ENCODE measurements around the gene ZFYVE28.

- TF ChIP-seq TCF7L2 (IDR thresholded peaks at IDR 0.05; ENCODE audit: borderline replicate concordance, extremely low read depth, insufficient read depth, insufficient read length) = no peak
- no peak for TF ChIP-seq POLR2A (IDR thresholded peaks at IDR 0.05; ENCODE audit: borderline replicate concordance, extremely low read depth, insufficient read depth, insufficient read length)
- no peak for TF ChIP-seq ZNF274 (IDR thresholded peaks at IDR 0.05; ENCODE audit: low read depth, low read length)
- no peak for TF ChIP-seq POLR2AphosphoS5 (IDR thresholded peaks at IDR 0.05; ENCODE audit: low read depth, low read length)
- TF ChIP-seq EZH2 (IDR thresholded peaks at IDR 0.05) = no peak
- TF ChIP-seq CTCF (IDR thresholded peaks at IDR 0.05 in 2 of 3, conservative IDR thresholded peaks at IDR 0.05 in 1 of 3; ENCODE audit: borderline replicate concordance in 1 of 3, insufficient read depth in 1 of 3, low read depth in 2 of 3, low read length in 2 of 3) = no peak
Measured at GRCh38 chr4:2287594-2287915, 130.9 kb downstream of the ZFYVE28 start.

Measured in HCT116 (cell line).